GM12874 (cell line): Measurements from ENCODE around the gene MCM5.

Experiments used
- TF ChIP-seq, protein P1 (sequence below): IDR thresholded peaks from 2 replicates; pipeline ENCODE4 v1.5.1; 2011; ENCODE audit warnings: low read depth, mild to moderate bottlenecking, control low read depth, low read length, moderate library complexity; ENCODE audit not compliant: insufficient read depth

MCM5 gene

DNA sequence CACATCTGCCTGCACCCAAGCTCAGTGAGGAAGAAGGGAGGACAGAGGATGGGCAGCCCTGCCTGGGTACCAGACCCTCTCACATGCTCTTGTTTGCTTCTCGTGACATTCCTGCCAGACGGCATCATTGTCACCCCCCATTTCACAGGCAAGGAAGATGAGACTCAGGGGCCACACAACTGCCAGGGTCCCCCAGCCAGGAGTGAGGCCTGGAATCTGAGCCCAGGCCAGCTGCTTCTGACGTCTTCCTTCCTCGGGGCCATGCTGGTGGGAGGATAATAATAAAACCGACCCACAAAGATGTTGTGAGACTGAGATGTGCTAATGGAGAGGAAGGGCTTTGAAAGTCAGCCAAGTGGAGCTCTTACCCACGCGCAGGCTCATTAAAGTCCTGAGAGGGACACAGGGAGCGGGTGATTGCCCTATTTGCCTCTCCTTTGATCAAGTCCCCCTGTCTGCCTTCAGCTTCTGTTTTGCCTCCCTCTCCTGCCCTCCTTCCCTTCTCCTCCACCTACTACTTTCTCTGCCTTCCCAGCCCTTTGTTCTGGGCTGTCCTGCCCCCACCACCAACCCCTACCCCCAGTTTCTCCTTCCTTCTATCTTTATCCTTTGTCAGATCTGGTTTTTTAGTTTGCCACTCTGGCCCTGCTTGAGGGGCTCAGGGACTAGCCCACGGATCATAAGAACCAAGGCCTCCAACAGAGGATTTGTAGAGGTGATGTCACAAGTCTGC, 62.7 kb downstream of the MCM5 start:
- TF ChIP-seq, protein P1, sequence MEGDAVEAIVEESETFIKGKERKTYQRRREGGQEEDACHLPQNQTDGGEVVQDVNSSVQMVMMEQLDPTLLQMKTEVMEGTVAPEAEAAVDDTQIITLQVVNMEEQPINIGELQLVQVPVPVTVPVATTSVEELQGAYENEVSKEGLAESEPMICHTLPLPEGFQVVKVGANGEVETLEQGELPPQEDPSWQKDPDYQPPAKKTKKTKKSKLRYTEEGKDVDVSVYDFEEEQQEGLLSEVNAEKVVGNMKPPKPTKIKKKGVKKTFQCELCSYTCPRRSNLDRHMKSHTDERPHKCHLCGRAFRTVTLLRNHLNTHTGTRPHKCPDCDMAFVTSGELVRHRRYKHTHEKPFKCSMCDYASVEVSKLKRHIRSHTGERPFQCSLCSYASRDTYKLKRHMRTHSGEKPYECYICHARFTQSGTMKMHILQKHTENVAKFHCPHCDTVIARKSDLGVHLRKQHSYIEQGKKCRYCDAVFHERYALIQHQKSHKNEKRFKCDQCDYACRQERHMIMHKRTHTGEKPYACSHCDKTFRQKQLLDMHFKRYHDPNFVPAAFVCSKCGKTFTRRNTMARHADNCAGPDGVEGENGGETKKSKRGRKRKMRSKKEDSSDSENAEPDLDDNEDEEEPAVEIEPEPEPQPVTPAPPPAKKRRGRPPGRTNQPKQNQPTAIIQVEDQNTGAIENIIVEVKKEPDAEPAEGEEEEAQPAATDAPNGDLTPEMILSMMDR = no peak

DNA sequence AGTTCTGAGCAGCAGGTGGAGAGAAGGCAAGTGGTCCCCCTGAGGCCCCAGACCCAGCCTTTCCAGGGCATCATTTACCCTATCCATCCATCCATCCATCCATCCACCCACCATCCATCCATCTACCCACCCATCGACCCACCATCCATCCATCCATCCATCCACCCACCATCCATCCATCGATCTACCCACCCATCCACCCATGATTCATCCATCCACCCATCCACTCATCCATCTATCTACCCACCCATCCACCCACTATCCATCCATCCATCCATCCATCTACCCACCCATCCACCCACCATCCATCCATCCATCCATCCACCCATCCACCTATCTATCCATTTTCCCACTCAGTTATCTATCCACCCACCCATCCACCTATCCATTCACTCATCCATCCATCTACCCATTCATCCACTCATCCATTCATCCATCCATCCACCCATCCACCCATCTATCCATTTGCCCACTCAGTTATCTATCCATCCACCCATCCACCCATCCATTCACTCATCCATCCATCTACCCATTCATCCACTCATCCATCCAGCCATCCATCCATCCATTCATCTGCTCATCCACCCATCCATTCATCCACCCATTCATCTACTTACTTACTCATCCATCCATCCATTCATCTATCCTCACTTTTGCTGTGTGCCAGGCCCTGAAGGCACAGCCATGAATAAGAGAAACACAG, 63.4 kb downstream of the MCM5 start:
- TF ChIP-seq, protein P1 = no peak

DNA sequence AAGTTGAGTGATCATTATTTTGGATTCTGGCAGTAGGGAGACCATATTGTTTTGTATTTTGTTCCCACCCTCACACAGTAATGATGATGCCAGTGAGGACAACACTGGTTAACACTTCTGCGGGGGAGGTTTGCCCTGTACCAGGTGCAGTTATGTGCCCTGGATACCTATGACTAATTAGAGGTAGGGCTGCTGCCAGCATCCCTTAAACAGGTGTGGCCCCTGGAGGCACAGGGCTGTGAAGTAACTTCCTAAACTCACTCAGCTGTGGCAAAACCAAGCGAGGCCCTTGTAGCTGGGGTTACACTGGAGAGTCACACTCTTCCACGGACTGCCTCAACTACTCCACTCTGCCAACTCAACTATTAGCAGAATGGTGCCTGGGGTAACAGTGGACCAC, 64.5 kb downstream of the MCM5 start:
- TF ChIP-seq, protein P1 = no peak

DNA sequence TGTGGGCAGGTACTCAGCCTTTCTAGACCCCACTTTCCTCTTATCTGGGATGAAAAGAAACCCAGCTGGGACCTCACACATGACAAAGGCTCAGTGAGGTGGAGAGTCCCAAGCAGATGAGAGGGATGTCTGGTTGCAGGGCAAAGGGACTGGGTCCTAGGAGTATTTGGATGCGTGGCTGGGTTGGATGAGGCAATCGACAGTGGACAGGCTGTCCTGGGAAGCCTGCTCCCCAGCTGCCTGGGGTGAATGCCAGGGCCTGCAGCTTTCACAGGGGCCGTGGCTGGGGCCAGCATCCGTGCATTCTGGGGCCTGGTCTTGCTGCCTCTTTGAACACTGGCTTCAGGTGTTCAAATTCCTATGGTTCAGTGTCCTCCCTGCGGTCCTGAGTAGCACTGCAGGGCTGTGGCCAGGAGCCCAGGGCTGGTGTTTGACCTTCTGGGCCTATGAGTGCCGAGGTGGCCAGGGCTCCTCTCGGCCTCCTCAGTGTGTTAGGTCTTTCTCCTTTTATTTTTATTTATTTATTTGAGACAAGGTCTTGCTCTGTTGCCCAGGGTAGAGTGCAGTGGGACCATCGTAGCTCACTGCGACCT, 65.3 kb downstream of the MCM5 start:
- TF ChIP-seq, protein P1 = no peak

DNA sequence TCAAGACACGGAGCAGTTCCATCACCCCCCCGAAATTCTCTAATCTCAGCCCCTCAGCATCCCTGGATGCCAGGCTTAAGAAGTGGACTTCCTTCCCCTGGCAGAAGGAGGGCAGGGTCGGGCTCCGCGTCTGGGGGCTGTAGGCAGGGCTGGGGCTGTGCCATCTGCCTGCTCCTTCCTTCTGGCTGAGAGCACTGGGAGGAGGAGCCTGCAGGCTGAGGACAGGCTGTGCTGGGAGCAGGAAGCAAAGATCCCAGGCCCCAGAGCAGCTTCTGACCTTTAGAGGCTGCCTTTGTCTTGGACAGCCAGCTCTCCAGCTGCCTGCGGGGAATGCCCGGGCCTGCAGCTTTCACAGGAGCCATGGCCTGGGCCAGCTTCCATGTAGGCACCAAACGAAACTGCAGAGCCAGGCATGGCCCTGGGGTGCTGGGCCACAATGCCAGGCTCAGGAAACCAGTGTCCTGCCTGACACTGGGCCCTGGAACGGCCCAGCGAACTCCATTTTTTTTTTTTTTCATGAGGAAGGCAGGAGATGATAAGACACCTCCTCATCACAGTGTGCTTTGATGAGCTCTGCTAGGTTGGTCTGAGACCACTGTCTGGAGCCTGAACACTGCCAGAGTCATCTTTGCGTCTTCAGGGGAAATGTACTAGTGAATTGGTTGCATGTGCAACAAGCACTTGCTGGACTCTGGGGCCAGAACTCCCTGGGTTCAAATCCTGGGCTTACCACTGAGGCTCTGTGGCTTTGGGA, 67.9 kb downstream of the MCM5 start:
- TF ChIP-seq, protein P1 = no peak

DNA sequence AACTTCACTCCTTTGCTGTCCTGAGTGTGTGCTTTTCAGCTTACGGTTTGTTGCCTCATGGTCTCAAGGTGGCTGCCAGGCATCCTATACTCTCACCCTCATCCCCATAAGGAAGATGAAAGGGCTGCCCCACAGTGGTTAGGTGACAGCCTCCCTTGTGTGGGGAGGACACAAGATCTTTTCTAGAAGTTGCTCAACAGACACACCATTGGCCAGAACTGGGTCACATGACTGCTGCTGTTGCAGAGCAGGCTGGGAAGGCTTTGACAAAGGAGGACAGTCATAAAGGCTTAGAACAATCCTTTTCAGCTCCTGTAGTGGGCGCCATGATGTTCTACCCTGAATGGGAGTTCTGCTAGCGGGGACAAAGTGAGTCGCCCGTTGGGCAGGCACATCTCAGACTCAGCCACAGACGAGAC, 71.0 kb downstream of the MCM5 start:
- TF ChIP-seq, protein P1 = no peak

DNA sequence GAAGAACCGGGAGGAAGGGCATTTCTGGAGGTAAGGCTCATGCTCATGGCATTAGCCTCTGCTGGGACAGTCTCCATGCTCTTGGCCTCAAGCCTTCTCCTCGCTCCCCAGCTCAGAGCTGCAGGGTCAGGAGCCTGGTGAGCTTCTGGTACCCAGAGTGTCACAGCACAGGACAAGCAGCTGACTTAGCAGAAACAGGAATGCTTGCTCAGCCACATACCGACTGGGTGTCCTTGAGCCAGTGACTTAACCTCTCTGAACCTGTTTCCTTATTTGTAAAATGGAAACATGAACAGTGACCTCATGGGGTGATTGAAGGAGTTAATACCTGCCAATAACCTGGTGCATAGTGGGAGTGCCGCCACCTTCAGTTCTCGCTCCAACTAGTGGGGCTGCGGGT, 72.5 kb downstream of the MCM5 start:
- TF ChIP-seq, protein P1 = no peak
